HCT116 (cell line): Measurements from ENCODE around the gene SNAPC4. TPM values are rescaled to one million over a fixed set of nuclear protein-coding genes. Genes with fewer than 3 reads are reported as not detected.

Experiments
- ATAC-seq: fragments of 200-7000 bp; cut with Tn5 transposase; 2 replicates; pipeline ENCODE4 v1.9.1; 2020; ENCODE audit warnings: mild to moderate bottlenecking, moderate library complexity
- BruUV-seq: library from RNA; stranded (reverse); fragments of 400-500 nt; replicated peaks from 2 replicates; lab custom pipeline; 2021; lab: Mats Ljungman, UMichigan
- CTCF ChIA-PET: fragments of 300-600 bp; sonication (Branson Sonifier 250); formaldehyde crosslinking; loops from one replicate; lab custom pipeline; 2021; ENCODE audit warnings: antibody characterized with exemption; lab: Charles Lee
- POLR2A ChIA-PET: fragments of 300-600, 350-600 bp; sonication (Branson Sonifier 250); formaldehyde crosslinking; loops from one replicate; lab custom pipeline; 2021; ENCODE audit warnings: antibody characterized with exemption; lab: Charles Lee
- RAD21 ChIA-PET, 2 experiments: fragments of 300-600 bp; sonication (Branson Sonifier 250); formaldehyde crosslinking; loops; one replicate each; lab custom pipeline; 2023; ENCODE audit warnings: low total read pairs in 2 of 2; ENCODE audit not compliant: uncharacterized antibody in 2 of 2, unreplicated experiment in 2 of 2, low non-redundant PET in 1 of 2; lab: Charles Lee
- DNase-seq: peaks from one replicate; pipeline ENCODE4 v3.0.0-alpha.2; 2010; ENCODE audit warnings: low read depth, low spot score
- H2AFZ ChIP-seq: fragments of 200-600 bp; shearing (Covaris generic), sonication (generic); 2 replicates; pipeline ENCODE4 v1.6.1; 2017; ENCODE audit warnings: low read depth, mixed run types, mixed read lengths, antibody characterized with exemption, low read length; ENCODE audit not compliant: poor library complexity, severe bottlenecking
- H3K27ac ChIP-seq: 2 replicates; pipeline ENCODE4 v1.5.1; 2012; ENCODE audit warnings: low read depth, low read length
- H3K27me3 ChIP-seq: fragments of 200-600 bp; sonication (generic); 2 replicates; pipeline ENCODE4 v1.6.1; 2016; ENCODE audit warnings: mixed run types, low read length, mixed read lengths; ENCODE audit not compliant: insufficient read depth
- H3K36me3 ChIP-seq, 2 experiments: fragments of 200-500 bp in 1 of 2; fragments of 200-600 bp in 1 of 2; sonication (Bioruptor generic) in 1 of 2; sonication (generic) in 1 of 2; 2 replicates each; pipeline versions ENCODE4 v1.5.1 to v1.6.1; 2014 to 2016; ENCODE audit warnings: low read length in 2 of 2, inconsistent platforms in 1 of 2, mixed read lengths in 1 of 2, mixed run types in 1 of 2; ENCODE audit not compliant: insufficient read depth in 2 of 2, control insufficient read depth in 1 of 2
- H3K4me1 ChIP-seq, 2 experiments: fragments of 200-600 bp in 1 of 2; sonication (generic) in 1 of 2; 2 replicates each; pipeline versions ENCODE4 v1.5.1 to v1.6.1; 2012 to 2017; ENCODE audit warnings: low read length in 2 of 2, inconsistent platforms in 1 of 2, mild to moderate bottlenecking in 1 of 2, mixed read lengths in 1 of 2, mixed run types in 1 of 2, moderate library complexity in 1 of 2; ENCODE audit not compliant: insufficient read depth in 2 of 2, control insufficient read depth in 1 of 2
- H3K4me2 ChIP-seq: fragments of 200-600 bp; sonication (generic); 2 replicates; pipeline ENCODE4 v1.6.1; 2017; ENCODE audit warnings: mixed run types, low read length, mixed read lengths
- H3K4me3 ChIP-seq, 2 experiments: fragments of 200-600 bp in 1 of 2; sonication (generic) in 1 of 2; replicated peaks in 1 of 2; 2 replicates each; pipeline ENCODE4 v1.5.1; 2011 to 2016; ENCODE audit warnings: low read length in 2 of 2, control low read depth in 1 of 2, low read depth in 1 of 2, mild to moderate bottlenecking in 1 of 2, mixed read lengths in 1 of 2, mixed run types in 1 of 2
- H3K79me2 ChIP-seq: fragments of 200-600 bp; sonication (generic); 2 replicates; pipeline ENCODE4 v1.6.1; 2017; ENCODE audit warnings: mild to moderate bottlenecking, mixed run types, low read length, moderate library complexity, mixed read lengths; ENCODE audit not compliant: insufficient read depth
- H3K9ac ChIP-seq: fragments of 200-600 bp; sonication (generic); 2 replicates; pipeline ENCODE4 v1.6.1; 2016; ENCODE audit warnings: low read length, mixed read lengths
- H3K9me2 ChIP-seq: fragments of 200-600 bp; sonication (generic), shearing (Covaris generic); 2 replicates; pipeline ENCODE4 v1.6.1; 2017; ENCODE audit warnings: mixed run types, mild to moderate bottlenecking, moderate library complexity; ENCODE audit not compliant: insufficient read depth
- H3K9me3 ChIP-seq, 2 experiments: fragments of 200-500 bp in 1 of 2; fragments of 200-600 bp in 1 of 2; sonication (Bioruptor generic) in 1 of 2; sonication (generic) in 1 of 2; 2 replicates each; pipeline ENCODE4 v1.6.1; 2014 to 2017; ENCODE audit warnings: low read length in 2 of 2, mixed read lengths in 2 of 2, inconsistent platforms in 1 of 2, low read depth in 1 of 2, mild to moderate bottlenecking in 1 of 2, mixed run types in 1 of 2, moderate library complexity in 1 of 2; ENCODE audit not compliant: control insufficient read depth in 1 of 2, insufficient read depth in 1 of 2
- H4K20me1 ChIP-seq: fragments of 200-600 bp; sonication (generic), shearing (Covaris generic); 2 replicates; pipeline ENCODE4 v1.6.1; 2017; ENCODE audit warnings: mixed run types, mild to moderate bottlenecking, moderate library complexity; ENCODE audit not compliant: insufficient read depth
- CBX3 ChIP-seq: IDR thresholded peaks from 2 replicates; pipeline ENCODE4 v1.6.1; 2012; ENCODE audit warnings: low read depth
- CEBPB ChIP-seq: IDR thresholded peaks from 2 replicates; pipeline ENCODE4 v1.6.1; 2012; ENCODE audit warnings: low read depth
- CTCF ChIP-seq, 3 experiments: fragments of 200-600 bp in 1 of 3; sonication (generic) in 1 of 3; IDR thresholded peaks in 2 of 3; conservative IDR thresholded peaks in 1 of 3; 2 replicates each; pipeline ENCODE4 v1.5.1; 2012 to 2017; ENCODE audit warnings: low read depth in 2 of 3, low read length in 2 of 3, antibody characterized with exemption in 1 of 3, borderline replicate concordance in 1 of 3, control low read depth in 1 of 3, mild to moderate bottlenecking in 1 of 3, mixed read lengths in 1 of 3, mixed run types in 1 of 3, moderate library complexity in 1 of 3; ENCODE audit not compliant: insufficient read depth in 1 of 3
- ELF1 ChIP-seq: IDR thresholded peaks from 2 replicates; pipeline ENCODE4 v1.6.1; 2012; ENCODE audit warnings: low read depth, borderline replicate concordance
- JUND ChIP-seq: IDR thresholded peaks from 2 replicates; pipeline ENCODE4 v1.6.1; 2012
- POLR2A ChIP-seq: IDR thresholded peaks from 2 replicates; pipeline ENCODE4 v1.7.0; 2011; ENCODE audit warnings: borderline replicate concordance; ENCODE audit not compliant: insufficient read depth, insufficient read length; ENCODE audit errors: extremely low read depth
- SIN3A ChIP-seq: IDR thresholded peaks from 2 replicates; pipeline ENCODE4 v1.6.1; 2012; ENCODE audit warnings: low read depth
- YY1 ChIP-seq: IDR thresholded peaks from 2 replicates; pipeline ENCODE4 v1.6.1; 2011; ENCODE audit warnings: low read length, low read depth, moderate library complexity, mild to moderate bottlenecking; ENCODE audit not compliant: insufficient replicate concordance; ENCODE audit errors: extremely low read depth
- ZFX ChIP-seq: fragments of 450-650 bp; IDR thresholded peaks from 2 replicates; pipeline ENCODE4 v1.6.1; 2017
- intact Hi-C: fragments of 100-400 bp; cut with micrococcal nuclease; formaldehyde crosslinking; loops from 2 replicates; pipeline ENCODE4 v1.10.0; 2022
- total RNA-seq: library from RNA; stranded (reverse); gene quantifications from one replicate; pipeline ENCODE4 v1.2.1, GENCODE V29; 2021; ENCODE audit not compliant: unreplicated experiment
- TF ChIP-seq, protein P1 (sequence below): IDR thresholded peaks from 2 replicates; pipeline ENCODE4 v1.6.1; 2012
- TF ChIP-seq, protein P2 (sequence below): IDR thresholded peaks from 2 replicates; pipeline ENCODE4 v1.6.1; 2012

SNAPC4 gene
- total RNA-seq, 1 experiment from 2014 or later, result 20.4 TPM

DNA sequence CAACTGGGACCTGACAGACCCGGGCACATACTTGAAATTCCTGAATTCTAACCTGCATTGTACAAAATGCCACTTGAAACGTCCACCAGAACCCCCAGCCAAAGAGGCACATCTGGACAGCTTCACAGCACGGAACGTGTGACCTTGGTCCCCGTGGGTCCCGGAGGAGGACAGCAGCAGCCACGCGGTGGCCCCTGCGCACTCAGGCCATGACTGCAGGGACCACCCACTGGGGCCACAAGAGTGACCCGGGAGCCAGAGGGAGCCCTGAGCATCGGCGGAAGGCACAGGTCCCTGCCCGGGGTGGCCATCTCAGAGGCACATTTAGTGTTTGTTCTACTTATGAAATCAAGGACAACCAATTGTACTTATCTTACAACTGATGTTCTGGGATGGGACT, 2.1 kb upstream of the SNAPC4 start:
- intact Hi-C loops, result no loop called here
- TF ChIP-seq JUND (no peak), CBX3 (no peak), YY1 (no peak), SIN3A (no peak), ELF1 (no peak), CEBPB (no peak), CTCF (IDR thresholded peaks at IDR 0.05 in 2 of 3, conservative IDR thresholded peaks at IDR 0.05 in 1 of 3; ENCODE audit: borderline replicate concordance in 1 of 3, insufficient read depth in 1 of 3, low read depth in 2 of 3, low read length in 2 of 3) (no peak), ZFX (no peak), POLR2A (no peak)
- TF ChIP-seq, protein P1, sequence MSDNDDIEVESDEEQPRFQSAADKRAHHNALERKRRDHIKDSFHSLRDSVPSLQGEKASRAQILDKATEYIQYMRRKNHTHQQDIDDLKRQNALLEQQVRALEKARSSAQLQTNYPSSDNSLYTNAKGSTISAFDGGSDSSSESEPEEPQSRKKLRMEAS, result no peak
- TF ChIP-seq, protein P2, sequence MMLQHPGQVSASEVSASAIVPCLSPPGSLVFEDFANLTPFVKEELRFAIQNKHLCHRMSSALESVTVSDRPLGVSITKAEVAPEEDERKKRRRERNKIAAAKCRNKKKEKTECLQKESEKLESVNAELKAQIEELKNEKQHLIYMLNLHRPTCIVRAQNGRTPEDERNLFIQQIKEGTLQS, result no peak
- CTCF ChIA-PET, result interaction anchor here (1.3 to 1.4 kb wide), 2 partner anchors 83 to 89 kb away, joined by 3 to 4 read pairs; no protein-coding TSS in a partner anchor
- POLR2A ChIA-PET, result interaction anchor here (1.0 kb wide), 1 partner anchor 39 kb away, joined by 3 read pairs; no protein-coding TSS in a partner anchor
- Histone ChIP-seq H3K9me3 (no peaks in the 10 kb centered on the region), H3K4me2 (no peak overlapping the region), H3K9ac (no peak overlapping the region), H3K9me2 (no peaks in the 10 kb centered on the region), H3K4me3 (no peak overlapping the region), H3K27ac (no peak overlapping the region), H3K79me2 (peaks cover 35% of the 10 kb centered on the region), H2AFZ (no peak overlapping the region), H3K36me3 (peaks cover 36 to 41% of the 10 kb centered on the region in 2 experiments; a peak in 3 of 4 replicates), H4K20me1 (no peaks in the 10 kb centered on the region), H3K27me3 (no peaks in the 10 kb centered on the region), H3K4me1 (peaks cover 7 to 16% of the 10 kb centered on the region in 2 experiments)
- no TSS peak for BruUV-seq
- RAD21 ChIA-PET, result no interaction called here
- DNase-seq, result no peak
- no peak for ATAC-seq
